Trophoblast cell (in vitro differentiated cells and primary cell): ENCODE measurements around the gene MYEOV.
A peak's percentile ranks its signal among the peaks of the same experiment; 100 is the strongest.

ENCODE experiments used
- DNase-seq, 2 donors: peaks; one replicate each; pipeline ENCODE4 v3.0.0-alpha.2; 2016
- H2AFZ ChIP-seq: 2 replicates; pipeline ENCODE4 v1.6.1; 2013; ENCODE audit warnings: low read length, moderate library complexity, mild to moderate bottlenecking; ENCODE audit not compliant: insufficient read depth, poor library complexity
- H2AK5ac ChIP-seq: 2 replicates; pipeline ENCODE4 v1.6.1; 2013; ENCODE audit warnings: mild to moderate bottlenecking, low read length
- H2BK120ac ChIP-seq: 2 replicates; pipeline ENCODE4 v1.6.1; 2013; ENCODE audit warnings: low read length, mild to moderate bottlenecking, moderate library complexity; ENCODE audit not compliant: insufficient read depth, poor library complexity
- H2BK12ac ChIP-seq: 2 replicates; pipeline ENCODE4 v1.6.1; 2013; ENCODE audit warnings: mild to moderate bottlenecking, low read length, moderate library complexity
- H2BK5ac ChIP-seq: 2 replicates; pipeline ENCODE4 v1.6.1; 2013; ENCODE audit warnings: low read length, low read depth, moderate library complexity, mild to moderate bottlenecking; ENCODE audit not compliant: poor library complexity
- H3K14ac ChIP-seq: 2 replicates; pipeline ENCODE4 v1.6.1; 2013; ENCODE audit warnings: mild to moderate bottlenecking, low read length
- H3K18ac ChIP-seq: 2 replicates; pipeline ENCODE4 v1.6.1; 2013; ENCODE audit warnings: mild to moderate bottlenecking, low read length
- H3K23ac ChIP-seq: 2 replicates; pipeline ENCODE4 v1.6.1; 2013; ENCODE audit warnings: low read length
- H3K27ac ChIP-seq: 2 replicates; pipeline ENCODE4 v1.5.1; 2013; ENCODE audit warnings: low read depth, mild to moderate bottlenecking, inconsistent platforms, low read length, moderate library complexity
- H3K27me3 ChIP-seq: 2 replicates; pipeline ENCODE4 v1.6.1; 2013; ENCODE audit warnings: inconsistent platforms, mild to moderate bottlenecking, low read length, moderate library complexity; ENCODE audit not compliant: insufficient read depth
- H3K36me3 ChIP-seq, 2 experiments: 1 replicate in 1 of 2; 2 replicates in 1 of 2; pipeline ENCODE4 v1.6.1; 2013; ENCODE audit warnings: low read length in 2 of 2, mild to moderate bottlenecking in 2 of 2, moderate library complexity in 1 of 2; ENCODE audit not compliant: insufficient read depth in 2 of 2, control insufficient read depth in 1 of 2
- H3K4ac ChIP-seq: 2 replicates; pipeline ENCODE4 v1.6.1; 2013; ENCODE audit warnings: low read depth, mild to moderate bottlenecking, low read length, moderate library complexity
- H3K4me1 ChIP-seq, 2 experiments: 1 replicate in 1 of 2; 2 replicates in 1 of 2; pipeline ENCODE4 v1.6.1; 2013; ENCODE audit warnings: low read length in 2 of 2, mild to moderate bottlenecking in 2 of 2, moderate library complexity in 1 of 2; ENCODE audit not compliant: insufficient read depth in 2 of 2, control insufficient read depth in 1 of 2
- H3K4me2 ChIP-seq: 2 replicates; pipeline ENCODE4 v1.6.1; 2013; ENCODE audit warnings: inconsistent platforms, mild to moderate bottlenecking, low read length, moderate library complexity
- H3K4me3 ChIP-seq: 2 replicates; pipeline ENCODE4 v1.5.1; 2013; ENCODE audit warnings: mild to moderate bottlenecking, low read depth, low read length, inconsistent platforms
- H3K79me1 ChIP-seq: one replicate; pipeline ENCODE4 v1.6.1; 2013; ENCODE audit warnings: low read length
- H3K79me2 ChIP-seq: 2 replicates; pipeline ENCODE4 v1.6.1; 2013; ENCODE audit warnings: low read length, mild to moderate bottlenecking; ENCODE audit not compliant: control insufficient read depth, insufficient read depth, poor library complexity
- H3K9ac ChIP-seq: 2 replicates; pipeline ENCODE4 v1.6.1; 2013; ENCODE audit warnings: mild to moderate bottlenecking, low read length
- H3K9me3 ChIP-seq: 2 replicates; pipeline ENCODE4 v1.6.1; 2013; ENCODE audit warnings: low read depth, mild to moderate bottlenecking, control low read depth, inconsistent platforms, low read length; ENCODE audit not compliant: insufficient read depth
- H4K12ac ChIP-seq: 2 replicates; pipeline ENCODE4 v1.6.1; 2013; ENCODE audit warnings: low read depth, mild to moderate bottlenecking, low read length, moderate library complexity
- H4K8ac ChIP-seq: 2 replicates; pipeline ENCODE4 v1.6.1; 2013; ENCODE audit warnings: low read depth, mild to moderate bottlenecking, low read length, moderate library complexity
- H4K91ac ChIP-seq: one replicate; pipeline ENCODE4 v1.6.1; 2013; ENCODE audit warnings: low read depth, mild to moderate bottlenecking, low read length, moderate library complexity
- WGBS: extraction: QIAGEN DNeasy Blood & Tissue Kit; methylation state at CpG from one replicate; pipeline ENCODE4 v1.1.7; 2013; ENCODE audit warnings: missing lambda C conversion rate; ENCODE audit not compliant: insufficient read length, insufficient coverage; ENCODE audit errors: extremely low coverage; 5-methylcytosine and 5-hydroxymethylcytosine counted together

MYEOV gene

GRCh38 chr11:69312453-69313404 is 18.8 kb downstream of the MYEOV start:
- no peak overlapping the region for H3K4me3 ChIP-seq
- no CpG with 5 or more reads among the region's 15 CpGs for WGBS
- H3K79me1 ChIP-seq, result no peaks in the 10 kb centered on the region
- H3K14ac ChIP-seq, result no peak overlapping the region
- H2BK120ac ChIP-seq, result no peak overlapping the region
- H2BK12ac ChIP-seq, result no peak overlapping the region
- H2BK5ac ChIP-seq, result no peak overlapping the region
- no peak overlapping the region for H4K12ac ChIP-seq
- peaks cover 2% of the 10 kb centered on the region for H3K9me3 ChIP-seq
- no peak overlapping the region for H3K27ac ChIP-seq
- H4K8ac ChIP-seq, result no peak overlapping the region
- peak in 1 of 2 donors; percentile 27 for DNase-seq
- H3K4me2 ChIP-seq, result no peak overlapping the region
- no peak overlapping the region for H4K91ac ChIP-seq
- no peaks in the 10 kb centered on the region for H3K36me3 ChIP-seq
- no peaks in the 10 kb centered on the region for H3K79me2 ChIP-seq
- no peak overlapping the region for H3K4ac ChIP-seq
- H3K27me3 ChIP-seq, result no peaks in the 10 kb centered on the region
- no peak overlapping the region for H2AK5ac ChIP-seq
- H2AFZ ChIP-seq, result no peak overlapping the region
- H3K9ac ChIP-seq, result peak overlapping the region; percentile 5
- no peak overlapping the region for H3K23ac ChIP-seq
- H3K18ac ChIP-seq, result no peak overlapping the region
- no peaks in the 10 kb centered on the region for H3K4me1 ChIP-seq

DNA sequence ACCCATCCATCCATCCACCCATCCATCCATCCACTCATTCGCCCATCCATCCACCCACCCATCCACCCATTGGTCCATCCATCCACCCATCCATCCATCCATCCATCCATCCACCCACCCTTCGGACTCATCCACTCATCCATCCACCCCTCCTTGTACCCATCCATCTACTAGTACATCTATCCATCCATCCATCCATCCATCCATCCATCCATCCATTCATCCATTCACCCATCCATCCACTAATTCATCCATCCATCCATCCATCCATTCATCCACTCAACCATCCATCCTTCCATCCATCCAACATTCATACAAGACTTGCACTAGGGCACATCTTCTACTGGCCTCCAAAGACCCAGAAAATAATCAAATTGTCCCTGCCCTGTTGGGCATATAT is 20.0 kb downstream of the MYEOV start:
- no peaks in the 10 kb centered on the region for H3K4me1 ChIP-seq
- no peak overlapping the region for H3K4ac ChIP-seq
- H3K9ac ChIP-seq, result no peak overlapping the region
- no peak overlapping the region for H3K14ac ChIP-seq
- no peak overlapping the region for H2AK5ac ChIP-seq
- no peak overlapping the region for H4K91ac ChIP-seq
- no peaks in the 10 kb centered on the region for H3K36me3 ChIP-seq
- H2BK5ac ChIP-seq, result no peak overlapping the region
- H3K27me3 ChIP-seq, result no peaks in the 10 kb centered on the region
- no peaks in the 10 kb centered on the region for H3K79me1 ChIP-seq
- no CpG with 5 or more reads among the region's 2 CpGs for WGBS
- no peak overlapping the region for H4K12ac ChIP-seq
- no peak overlapping the region for H3K4me2 ChIP-seq
- H2AFZ ChIP-seq, result no peak overlapping the region
- H3K23ac ChIP-seq, result no peak overlapping the region
- H4K8ac ChIP-seq, result no peak overlapping the region
- H3K18ac ChIP-seq, result no peak overlapping the region
- no peak for DNase-seq
- no peaks in the 10 kb centered on the region for H3K79me2 ChIP-seq
- H3K9me3 ChIP-seq, result peaks cover 2% of the 10 kb centered on the region
- H2BK12ac ChIP-seq, result no peak overlapping the region
- no peak overlapping the region for H3K4me3 ChIP-seq
- no peak overlapping the region for H2BK120ac ChIP-seq
- no peak overlapping the region for H3K27ac ChIP-seq

DNA sequence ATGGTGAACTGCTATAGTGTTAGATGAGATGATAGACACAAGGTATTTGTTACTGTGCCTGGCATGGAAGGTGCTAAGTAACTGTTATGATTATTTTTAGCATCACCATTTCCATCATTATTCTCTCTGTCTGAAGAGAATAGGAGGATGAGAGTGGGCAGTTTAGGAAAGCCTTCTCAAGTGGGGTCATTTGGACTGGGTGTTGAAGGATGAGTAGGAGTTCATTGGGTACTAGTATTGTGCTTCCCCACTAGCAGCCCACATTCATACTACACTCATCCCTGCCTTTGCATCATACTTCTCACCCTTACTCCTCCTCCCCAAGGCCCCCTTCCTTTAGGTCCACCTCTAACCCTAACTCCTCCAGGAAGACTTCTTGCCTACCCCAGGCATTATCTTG is 20.6 kb downstream of the MYEOV start:
- no peaks in the 10 kb centered on the region for H3K27me3 ChIP-seq
- no peaks in the 10 kb centered on the region for H3K79me1 ChIP-seq
- H3K36me3 ChIP-seq, result no peaks in the 10 kb centered on the region
- no peak overlapping the region for H3K23ac ChIP-seq
- H3K4me2 ChIP-seq, result no peak overlapping the region
- H3K4me3 ChIP-seq, result no peak overlapping the region
- no peak overlapping the region for H3K18ac ChIP-seq
- H3K4me1 ChIP-seq, result no peaks in the 10 kb centered on the region
- H3K79me2 ChIP-seq, result no peaks in the 10 kb centered on the region
- H2BK12ac ChIP-seq, result no peak overlapping the region
- H3K9me3 ChIP-seq, result peaks cover 2% of the 10 kb centered on the region
- H2AFZ ChIP-seq, result no peak overlapping the region
- H3K4ac ChIP-seq, result no peak overlapping the region
- H4K8ac ChIP-seq, result no peak overlapping the region
- H2AK5ac ChIP-seq, result no peak overlapping the region
- no peak for DNase-seq
- no peak overlapping the region for H2BK120ac ChIP-seq
- H3K14ac ChIP-seq, result no peak overlapping the region
- no peak overlapping the region for H2BK5ac ChIP-seq
- no peak overlapping the region for H4K91ac ChIP-seq
- H3K27ac ChIP-seq, result no peak overlapping the region
- no peak overlapping the region for H4K12ac ChIP-seq
- no peak overlapping the region for H3K9ac ChIP-seq

DNA sequence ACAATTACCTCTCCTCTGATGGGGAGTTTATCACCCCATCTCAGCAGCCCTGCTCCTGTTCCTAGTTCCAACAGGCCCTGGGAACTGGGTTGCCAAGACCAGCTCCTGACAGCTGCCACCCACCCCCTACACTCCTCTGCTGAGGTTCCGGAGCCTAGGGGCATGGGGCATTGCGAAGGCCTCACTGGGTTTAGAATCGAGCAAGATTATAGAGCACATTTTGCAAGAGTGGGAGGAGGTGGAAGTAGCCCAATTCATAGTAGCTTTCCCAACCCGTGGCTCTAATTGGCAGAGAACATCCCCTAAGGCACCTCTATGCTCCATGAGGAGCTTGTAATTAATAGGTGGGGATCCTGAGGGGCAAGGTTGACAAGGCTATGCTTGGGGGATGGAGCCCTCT is 23.0 kb downstream of the MYEOV start:
- Histone ChIP-seq H3K4me1 (no peaks in the 10 kb centered on the region), H3K36me3 (no peaks in the 10 kb centered on the region), H3K4me2 (no peak overlapping the region), H3K18ac (no peak overlapping the region), H4K91ac (no peak overlapping the region), H3K14ac (no peak overlapping the region), H3K79me2 (no peaks in the 10 kb centered on the region), H2AFZ (no peak overlapping the region), H3K23ac (no peak overlapping the region), H3K27ac (no peak overlapping the region), H4K12ac (no peak overlapping the region), H4K8ac (no peak overlapping the region), H3K79me1 (no peaks in the 10 kb centered on the region), H2BK5ac (no peak overlapping the region), H3K27me3 (no peaks in the 10 kb centered on the region), H3K4ac (no peak overlapping the region), H3K9ac (no peak overlapping the region), H3K9me3 (peaks cover 6% of the 10 kb centered on the region), H2BK12ac (no peak overlapping the region), H2BK120ac (no peak overlapping the region), H3K4me3 (no peak overlapping the region), H2AK5ac (no peak overlapping the region)
- no CpG with 5 or more reads among the region's 4 CpGs for WGBS
- DNase-seq, result no peak
